ENCODE results near the gene DCP1B.
"Not testable (repeated sequence)": the region's sequence is repeated elsewhere in the genome, so short reads cannot be mapped to it uniquely, and the experiment has no call there.

Gene DCP1B

GRCh38 chr12:1974812-1975211 is 29.4 kb downstream of the DCP1B start:
- DNase-seq = no peak

GRCh38 chr12:1972856-1973317 is 31.4 kb downstream of the DCP1B start:
- no peak for DNase-seq

- DNase-seq = no peak
Measured at GRCh38 chr12:1972260-1972659, 32.0 kb downstream of the DCP1B start.

GRCh38 chr12:1970331-1970900 is 33.8 kb downstream of the DCP1B start:
- DNase-seq = no peak

GRCh38 chr12:1966561-1967226 is 37.6 kb downstream of the DCP1B start:
- peak in 2 of 3 experiments; percentile 15 to 49 for DNase-seq

- no peak for DNase-seq
Measured at GRCh38 chr12:1965916-1966315, 38.3 kb downstream of the DCP1B start.

GRCh38 chr12:1962051-1963020 is 41.9 kb downstream of the DCP1B start:
- no peak for DNase-seq

- no peak for DNase-seq
Measured at GRCh38 chr12:1956716-1957115, 47.5 kb downstream of the DCP1B start.

- DNase-seq = no peak
Measured at GRCh38 chr12:1949771-1950470, 54.3 kb downstream of the DCP1B start.

- DNase-seq = no peak
Measured at GRCh38 chr12:1948883-1949282, 55.4 kb downstream of the DCP1B start.

GRCh38 chr12:1947081-1947480 is 57.2 kb downstream of the DCP1B start:
- DNase-seq = no peak

- DNase-seq = no peak
Measured at GRCh38 chr12:1946296-1946695, 58.0 kb downstream of the DCP1B start.

GRCh38 chr12:1945502-1945901 is 58.8 kb downstream of the DCP1B start:
- DNase-seq = not testable (repeated sequence)

- DNase-seq = peak; percentile 74 to 89 (median 80)
Measured at GRCh38 chr12:1939801-1940607, 64.3 kb downstream of the DCP1B start.

- DNase-seq = no peak
Measured at GRCh38 chr12:1939331-1939730, 64.9 kb downstream of the DCP1B start.

GRCh38 chr12:1937481-1938224 is 66.6 kb downstream of the DCP1B start:
- no peak for DNase-seq

GRCh38 chr12:1936406-1937320 is 67.6 kb downstream of the DCP1B start:
- peak in 2 of 3 experiments; percentile 36 to 54 for DNase-seq

GRCh38 chr12:1935700-1936378 is 68.4 kb downstream of the DCP1B start:
- no peak for DNase-seq

- no peak for DNase-seq
Measured at GRCh38 chr12:1935242-1935641, 69.0 kb downstream of the DCP1B start.

- no peak for DNase-seq
Measured at GRCh38 chr12:1934831-1935230, 69.4 kb downstream of the DCP1B start.

Measured in NCI-H1417 (cell line).